SK-N-SH (cell line): ENCODE results near the gene TMEM44. TPM values are rescaled to one million over a fixed set of nuclear protein-coding genes. Genes with fewer than 3 reads are reported as not detected.

ENCODE experiments used
- CTCF ChIA-PET: fragments of 300-600, 350-600 bp; formaldehyde crosslinking; extraction: SDS; loops from one replicate; lab custom pipeline; 2021; lab: Yijun Ruan, JAX
- POLR2A ChIA-PET: fragments of 350-600 bp; sonication (Branson Sonifier 250); formaldehyde crosslinking; extraction: SDS; loops from one replicate; lab custom pipeline; 2020; ENCODE audit warnings: antibody characterized with exemption, inconsistent platforms; lab: Yijun Ruan, JAX
- DNase-seq: peaks from one replicate; pipeline ENCODE4 v3.0.0; 2012
- H2AFZ ChIP-seq: fragments of 200-600 bp; sonication (generic); 2 replicates; pipeline ENCODE4 v1.8.1; 2016; ENCODE audit warnings: antibody characterized with exemption, mild to moderate bottlenecking, low read depth
- H3F3A ChIP-seq: fragments of 200-600 bp; sonication (generic); replicated peaks from 2 replicates; pipeline ENCODE3; 2016; ENCODE audit warnings: antibody characterized with exemption, mild to moderate bottlenecking; ENCODE audit not compliant: insufficient read depth
- H3K27ac ChIP-seq, 2 experiments: fragments of 200-500 bp in 1 of 2; fragments of 200-600 bp in 1 of 2; sonication (Bioruptor generic) in 1 of 2; sonication (generic), shearing (Covaris generic) in 1 of 2; 2 replicates each; pipeline versions ENCODE4 v1.5.1 to v1.6.1; 2014 to 2016; ENCODE audit warnings: low read depth in 2 of 2, inconsistent platforms in 1 of 2, low read length in 1 of 2, mild to moderate bottlenecking in 1 of 2, mixed read lengths in 1 of 2
- H3K27me3 ChIP-seq: fragments of 200-600 bp; sonication (generic), shearing (Covaris generic); 2 replicates; pipeline ENCODE4 v1.6.1; 2016; ENCODE audit warnings: mixed run types; ENCODE audit not compliant: insufficient read depth
- H3K36me3 ChIP-seq, 2 experiments: fragments of 200-500 bp in 1 of 2; fragments of 200-600 bp in 1 of 2; sonication (Bioruptor generic) in 1 of 2; sonication (generic) in 1 of 2; replicated peaks in 1 of 2; 2 replicates each; pipeline versions ENCODE3 to v1.5.1; 2014 to 2016; ENCODE audit warnings: low read length in 1 of 2, mild to moderate bottlenecking in 1 of 2; ENCODE audit not compliant: insufficient read depth in 2 of 2, control insufficient read depth in 1 of 2
- H3K4me1 ChIP-seq, 2 experiments: fragments of 200-500 bp in 1 of 2; fragments of 200-600 bp in 1 of 2; sonication (Bioruptor generic) in 1 of 2; sonication (generic), shearing (Covaris generic) in 1 of 2; 2 replicates each; pipeline versions ENCODE4 v1.5.1 to v1.6.1; 2014 to 2016; ENCODE audit warnings: low read depth in 1 of 2, low read length in 1 of 2, mixed run types in 1 of 2; ENCODE audit not compliant: insufficient read depth in 2 of 2, control insufficient read depth in 1 of 2
- H3K4me2 ChIP-seq: fragments of 200-600 bp; sonication (generic), shearing (Covaris generic); 2 replicates; pipeline ENCODE4 v1.6.1; 2017; ENCODE audit warnings: mixed run types
- H3K4me3 ChIP-seq, 2 experiments: fragments of 200-500 bp in 1 of 2; fragments of 200-600 bp in 1 of 2; sonication (Bioruptor generic) in 1 of 2; sonication (generic), shearing (Covaris generic) in 1 of 2; 2 replicates each; pipeline versions ENCODE4 v1.5.1 to v1.8.1; 2014 to 2016; ENCODE audit warnings: low read depth in 2 of 2, inconsistent platforms in 1 of 2, low read length in 1 of 2, mild to moderate bottlenecking in 1 of 2, mixed read lengths in 1 of 2, moderate library complexity in 1 of 2
- H3K79me2 ChIP-seq: fragments of 200-600 bp; sonication (generic); 2 replicates; pipeline ENCODE4 v1.8.1; 2017; ENCODE audit warnings: mild to moderate bottlenecking; ENCODE audit not compliant: insufficient read depth
- H3K9ac ChIP-seq: fragments of 200-600 bp; sonication (generic); 2 replicates; pipeline ENCODE4 v1.6.1; 2017; ENCODE audit warnings: mixed run types
- H3K9me2 ChIP-seq: fragments of 200-600 bp; sonication (generic); 2 replicates; pipeline ENCODE4 v1.6.1; 2017; ENCODE audit warnings: mixed run types
- H3K9me3 ChIP-seq: fragments of 200-600 bp; sonication (generic); 2 replicates; pipeline ENCODE4 v1.6.1; 2017; ENCODE audit warnings: mixed run types, mild to moderate bottlenecking, moderate library complexity
- H4K20me1 ChIP-seq: fragments of 200-600 bp; sonication (generic); 2 replicates; pipeline ENCODE4 v1.6.1; 2017; ENCODE audit warnings: mild to moderate bottlenecking, mixed run types; ENCODE audit not compliant: insufficient read depth
- CHD2 ChIP-seq: fragments of 150-350 bp; IDR thresholded peaks from 2 replicates; pipeline ENCODE4 v1.6.1; 2018; ENCODE audit warnings: low read length; ENCODE audit not compliant: partially characterized antibody
- CTCF ChIP-seq: fragments of 200-600 bp; sonication (generic); IDR thresholded peaks from 2 replicates; pipeline ENCODE4 v1.6.1; 2017; ENCODE audit warnings: antibody characterized with exemption, mild to moderate bottlenecking, moderate library complexity
- ELF1 ChIP-seq: IDR thresholded peaks from 2 replicates; pipeline ENCODE4 v1.4.0; 2012
- FOSL2 ChIP-seq: IDR thresholded peaks from 2 replicates; pipeline ENCODE4 v1.4.0; 2012; ENCODE audit warnings: low read depth, mild to moderate bottlenecking, moderate library complexity, borderline replicate concordance
- FOXJ3 ChIP-seq: sonication (generic); formaldehyde crosslinking; IDR thresholded peaks from 2 replicates; pipeline ENCODE4 v1.5.1; 2020; ENCODE audit warnings: mild to moderate bottlenecking, missing genetic modification reagents
- FOXM1 ChIP-seq: IDR thresholded peaks from 2 replicates; pipeline ENCODE4 v1.4.0; 2012; ENCODE audit warnings: low read depth, mild to moderate bottlenecking
- GATA2 ChIP-seq: sonication (generic); formaldehyde crosslinking; IDR thresholded peaks from 2 replicates; pipeline ENCODE4 v1.5.0; 2020; ENCODE audit warnings: mild to moderate bottlenecking, missing genetic modification reagents
- MAX ChIP-seq: IDR thresholded peaks from 2 replicates; pipeline ENCODE4 v1.4.0; 2012; ENCODE audit warnings: low read depth
- MEF2A ChIP-seq: IDR thresholded peaks from 2 replicates; pipeline ENCODE4 v1.4.0; 2012; ENCODE audit warnings: low read depth, borderline replicate concordance
- RAD21 ChIP-seq: IDR thresholded peaks from 2 replicates; pipeline ENCODE4 v1.6.1; 2012; ENCODE audit warnings: mild to moderate bottlenecking, low read length
- RXRA ChIP-seq: IDR thresholded peaks from 2 replicates; pipeline ENCODE4 v1.4.0; 2012; ENCODE audit warnings: low read depth, mild to moderate bottlenecking, borderline replicate concordance
- TEAD4 ChIP-seq: IDR thresholded peaks from 2 replicates; pipeline ENCODE4 v1.4.0; 2012; ENCODE audit warnings: mild to moderate bottlenecking, borderline replicate concordance; ENCODE audit not compliant: insufficient read depth
- ZBTB33 ChIP-seq: IDR thresholded peaks from 2 replicates; pipeline ENCODE4 v1.4.0; 2012; ENCODE audit warnings: low read depth, borderline replicate concordance
- WGBS: methylation state at CpG from one replicate; pipeline ENCODE4 v1.1.6; 2017; ENCODE audit warnings: low lambda C conversion rate; 5-methylcytosine and 5-hydroxymethylcytosine counted together
- polyA plus RNA-seq, 3 experiments: library from polyadenylated mRNA; depleted of rRNA; stranded (reverse); fragments of >200 nt; gene quantifications; 2 replicates each; pipeline ENCODE4 v1.2.3, GENCODE V29; 2012

The TMEM44 gene
- polyA plus RNA-seq, 1 of the 3 experiments (the other 2 are of a cell fraction), result 22.6 TPM

GRCh38 chr3:194675680-194676079 lies 42.5 kb upstream of the TMEM44 start:
- no peak overlapping the region for H3K4me3 ChIP-seq
- no peaks in the 10 kb centered on the region for H3K27me3 ChIP-seq
- H3K36me3 ChIP-seq, result no peaks in the 10 kb centered on the region
- no peaks in the 10 kb centered on the region for H3F3A ChIP-seq
- CTCF ChIA-PET, result interaction anchor here (1.7 to 5.9 kb wide), 2 partner anchors 7 to 431 kb away, joined by 4 to 69 read pairs; no protein-coding TSS in a partner anchor
- no peak for TF ChIP-seq ZBTB33
- no peak for TF ChIP-seq RXRA
- TF ChIP-seq GATA2 (CRISPR knock-in tag), result no peak
- TF ChIP-seq FOXM1, result no peak
- TF ChIP-seq, all 33 proteins: peak for 0
- no peak for DNase-seq
- peaks cover 7 to 9% of the 10 kb centered on the region in 2 experiments; a peak in 3 of 4 replicates for H3K4me1 ChIP-seq
- no peak overlapping the region for H3K27ac ChIP-seq
- H2AFZ ChIP-seq, result no peak overlapping the region
- H3K79me2 ChIP-seq, result peaks cover 13% of the 10 kb centered on the region
- POLR2A ChIA-PET, result no interaction called here
- H3K9me3 ChIP-seq, result no peaks in the 10 kb centered on the region
- WGBS, result 65% methylated on average over 4 of the region's 4 CpGs
- peaks cover 7% of the 10 kb centered on the region for H4K20me1 ChIP-seq
- H3K9ac ChIP-seq, result no peak overlapping the region
- no peak overlapping the region for H3K4me2 ChIP-seq
- H3K9me2 ChIP-seq, result no peaks in the 10 kb centered on the region

- H3K36me3 ChIP-seq, result no peaks in the 10 kb centered on the region
- peaks cover 12% of the 10 kb centered on the region for H4K20me1 ChIP-seq
- peaks cover 10 to 12% of the 10 kb centered on the region in 2 experiments; a peak in 3 of 4 replicates for H3K4me1 ChIP-seq
- no peak overlapping the region for H3K4me3 ChIP-seq
- H3K9ac ChIP-seq, result no peak overlapping the region
- DNase-seq, result no peak
- ChIA-PET CTCF (interaction anchor here (4.8 to 5.9 kb wide), 2 partner anchors 8 to 595 kb away, joined by 45 to 69 read pairs; partner anchors contain the start of gene XXYLT1), POLR2A (no interaction called here)
- no peaks in the 10 kb centered on the region for H3F3A ChIP-seq
- H3K27me3 ChIP-seq, result no peaks in the 10 kb centered on the region
- 31% methylated on average over 8 of the region's 12 CpGs for WGBS
- no peaks in the 10 kb centered on the region for H3K9me2 ChIP-seq
- no peak overlapping the region for H3K27ac ChIP-seq
- no peak overlapping the region for H3K4me2 ChIP-seq
- peaks cover 18% of the 10 kb centered on the region for H3K79me2 ChIP-seq
- no peak for TF ChIP-seq RAD21
- no peak for TF ChIP-seq ELF1
- no peak for TF ChIP-seq RXRA
- no peak for TF ChIP-seq FOXM1
- no peak overlapping the region for H2AFZ ChIP-seq
- no peaks in the 10 kb centered on the region for H3K9me3 ChIP-seq
Measured at GRCh38 chr3:194675081-194675640, 41.9 kb upstream of the TMEM44 start.

GRCh38 chr3:194673761-194674160 lies 40.5 kb upstream of the TMEM44 start:
- Histone ChIP-seq H3F3A (no peaks in the 10 kb centered on the region), H2AFZ (no peak overlapping the region), H3K4me3 (no peak overlapping the region), H3K9ac (no peak overlapping the region), H3K27ac (no peak overlapping the region), H3K36me3 (peaks cover 6 to 7% of the 10 kb centered on the region in 2 experiments), H3K9me3 (no peaks in the 10 kb centered on the region), H3K79me2 (peaks cover 32% of the 10 kb centered on the region), H3K4me2 (no peak overlapping the region), H4K20me1 (peaks cover 15% of the 10 kb centered on the region), H3K9me2 (no peaks in the 10 kb centered on the region), H3K4me1 (peaks cover 10 to 12% of the 10 kb centered on the region in 2 experiments; a peak in 3 of 4 replicates), H3K27me3 (no peaks in the 10 kb centered on the region)
- ChIA-PET CTCF (interaction anchor here (1.2 to 5.9 kb wide), 6 partner anchors 9 to 596 kb away, joined by 3 to 69 read pairs (median 18); partner anchors contain the start of gene XXYLT1), POLR2A (interaction anchor here (2.4 kb wide), 1 partner anchor 13 kb away, joined by 8 read pairs; the partner anchor contains the start of gene FAM43A)
- TF ChIP-seq FOSL2, result no peak
- no peak for TF ChIP-seq MEF2A
- TF ChIP-seq TEAD4, result no peak
- TF ChIP-seq MAX, result no peak
- no peak for TF ChIP-seq FOXJ3 (CRISPR knock-in tag)
- no peak for TF ChIP-seq CTCF
- TF ChIP-seq CHD2, result no peak
- 50% methylated on average over 2 of the region's 3 CpGs for WGBS
- no peak for DNase-seq
